Nephron progenitor cell (in vitro differentiated cells): ENCODE data around the gene BCS1L.
A peak's percentile ranks its signal among the peaks of the same experiment; 100 is the strongest.

Source experiments
- DNase-seq: peaks from one replicate; pipeline ENCODE4 v3.0.0; 2021
- H3K27ac Mint-ChIP-seq: 2 replicates; pipeline ENCODE4 v1.8.0; 2021; ENCODE audit warnings: mild to moderate bottlenecking, moderate library complexity, mixed read lengths
- H3K27me3 Mint-ChIP-seq: 2 replicates; pipeline ENCODE4 v1.8.0; 2021; ENCODE audit warnings: mild to moderate bottlenecking, low read depth, mixed read lengths; ENCODE audit not compliant: poor library complexity
- H3K36me3 Mint-ChIP-seq: 2 replicates; pipeline ENCODE4 v1.8.0; 2021; ENCODE audit warnings: low read depth, mixed read lengths
- H3K4me1 Mint-ChIP-seq: 2 replicates; pipeline ENCODE4 v1.8.0; 2021; ENCODE audit warnings: mixed read lengths
- H3K4me3 Mint-ChIP-seq: 2 replicates; pipeline ENCODE4 v1.8.0; 2021; ENCODE audit warnings: mild to moderate bottlenecking, moderate library complexity, mixed read lengths
- H3K9me3 Mint-ChIP-seq: 2 replicates; pipeline ENCODE4 v1.8.0; 2021; ENCODE audit warnings: mild to moderate bottlenecking, moderate library complexity, mixed read lengths
- TF ChIP-seq, protein P1 (sequence below): fragments of 200-600 bp; sonication (generic); IDR thresholded peaks from 2 replicates; pipeline ENCODE4 v1.5.0; 2021; ENCODE audit warnings: antibody characterized with exemption

Gene BCS1L

DNA sequence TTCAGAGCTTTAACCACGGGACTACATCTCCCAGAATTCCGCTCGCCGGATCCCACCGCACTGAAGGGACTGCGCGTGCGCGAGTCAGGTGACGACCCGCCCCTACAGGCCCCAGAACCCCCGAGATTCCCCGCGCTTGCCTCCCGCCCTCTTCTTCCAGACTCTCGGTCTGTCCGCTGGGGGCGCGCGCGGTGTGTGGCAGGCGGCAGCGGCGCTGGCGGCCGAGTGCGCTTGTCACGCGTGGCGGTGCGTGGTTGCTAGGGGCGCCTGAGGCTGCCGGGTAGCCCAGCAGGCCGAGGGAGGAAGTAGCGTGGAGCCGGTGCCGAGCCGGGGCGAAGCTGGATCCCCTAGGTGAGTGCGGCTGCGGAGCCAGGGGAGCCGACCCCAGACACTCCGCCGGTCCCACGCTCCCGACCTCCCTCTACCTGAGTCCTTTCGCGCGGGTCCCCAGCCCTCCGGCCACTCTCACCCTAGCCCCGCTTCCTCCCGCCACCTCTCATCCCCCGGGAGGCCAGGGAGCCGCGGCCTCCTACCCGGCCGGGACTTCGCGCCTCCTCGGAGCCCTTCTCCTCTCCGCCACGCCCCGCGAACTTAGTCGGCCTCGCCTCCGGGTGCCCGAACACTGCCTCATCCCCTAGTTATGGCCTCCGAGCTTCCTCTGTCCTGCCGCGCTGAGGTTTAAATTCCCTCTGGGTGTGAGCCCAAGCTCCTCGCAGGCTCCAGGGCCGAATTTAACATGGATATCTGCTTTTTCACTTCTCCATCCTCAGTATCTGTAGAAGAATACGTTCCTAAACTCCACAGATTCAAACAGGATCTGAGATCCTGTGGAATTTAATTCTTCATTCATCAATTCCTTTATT lies 51.4 kb downstream of the BCS1L start, which contains the start of gene TTLL4:
TTLL4 (plus strand) TSS at position 149 of the 863 bp plus-strand sequence. CDS start 26,842 bp downstream, outside the sequence.
- peaks cover 23% of the 10 kb centered on the region for H3K36me3 Mint-ChIP-seq
- H3K9me3 Mint-ChIP-seq = peaks cover 4% of the 10 kb centered on the region
- DNase-seq = peak; percentile 99
- H3K27ac Mint-ChIP-seq = peak within 1 kb of the TSS; percentile 83
- H3K4me3 Mint-ChIP-seq = peak within 1 kb of the TSS; percentile 99
- TF ChIP-seq, protein P1, sequence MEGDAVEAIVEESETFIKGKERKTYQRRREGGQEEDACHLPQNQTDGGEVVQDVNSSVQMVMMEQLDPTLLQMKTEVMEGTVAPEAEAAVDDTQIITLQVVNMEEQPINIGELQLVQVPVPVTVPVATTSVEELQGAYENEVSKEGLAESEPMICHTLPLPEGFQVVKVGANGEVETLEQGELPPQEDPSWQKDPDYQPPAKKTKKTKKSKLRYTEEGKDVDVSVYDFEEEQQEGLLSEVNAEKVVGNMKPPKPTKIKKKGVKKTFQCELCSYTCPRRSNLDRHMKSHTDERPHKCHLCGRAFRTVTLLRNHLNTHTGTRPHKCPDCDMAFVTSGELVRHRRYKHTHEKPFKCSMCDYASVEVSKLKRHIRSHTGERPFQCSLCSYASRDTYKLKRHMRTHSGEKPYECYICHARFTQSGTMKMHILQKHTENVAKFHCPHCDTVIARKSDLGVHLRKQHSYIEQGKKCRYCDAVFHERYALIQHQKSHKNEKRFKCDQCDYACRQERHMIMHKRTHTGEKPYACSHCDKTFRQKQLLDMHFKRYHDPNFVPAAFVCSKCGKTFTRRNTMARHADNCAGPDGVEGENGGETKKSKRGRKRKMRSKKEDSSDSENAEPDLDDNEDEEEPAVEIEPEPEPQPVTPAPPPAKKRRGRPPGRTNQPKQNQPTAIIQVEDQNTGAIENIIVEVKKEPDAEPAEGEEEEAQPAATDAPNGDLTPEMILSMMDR = peak; percentile 74
- peaks cover 16% of the 10 kb centered on the region for H3K4me1 Mint-ChIP-seq
- no peaks in the 10 kb centered on the region for H3K27me3 Mint-ChIP-seq

DNA sequence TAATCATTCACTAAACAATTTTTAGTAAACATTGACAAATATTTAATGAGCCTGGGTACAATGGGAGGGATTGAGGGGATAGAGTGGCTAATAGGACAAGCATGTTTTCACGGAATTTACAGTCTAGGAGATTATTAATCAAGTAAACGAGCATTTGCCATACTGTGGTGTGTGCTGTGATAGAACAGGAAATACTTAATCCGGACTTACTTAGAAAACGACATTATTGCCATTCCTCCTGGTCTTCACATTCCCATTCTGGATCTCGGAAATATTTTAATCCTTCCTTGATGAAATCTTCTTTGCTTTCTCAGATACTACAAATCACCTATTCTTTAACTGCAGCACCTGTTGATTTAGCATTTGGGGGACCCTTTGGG lies 52.1 kb downstream of the BCS1L start:
- Mint-ChIP-seq H3K27ac (peak overlapping the region; percentile 83), H3K4me3 (peak overlapping the region; percentile 99), H3K4me1 (peaks cover 16% of the 10 kb centered on the region), H3K36me3 (peaks cover 26% of the 10 kb centered on the region), H3K27me3 (no peaks in the 10 kb centered on the region), H3K9me3 (peaks cover 4% of the 10 kb centered on the region)
- DNase-seq = no peak
- TF ChIP-seq, protein P1 = no peak
